Muscle of arm (tissue), 12 donors: ENCODE data around the gene FUNDC2. TPM values are rescaled to one million over a fixed set of nuclear protein-coding genes. Genes with fewer than 3 reads are reported as not detected.
A peak's percentile ranks its signal among the peaks of the same experiment; 100 is the strongest.

Experiments
- DNase-seq: peaks from one replicate; pipeline ENCODE4 v3.0.0-alpha.2; 2013
- polyA plus RNA-seq, 12 donors: library from polyadenylated mRNA; unstranded; fragments of 120-200 nt; gene quantifications; one replicate each; pipeline ENCODE4 v1.2.1, GENCODE V29; 2013; ENCODE audit not compliant: insufficient read length in 12 of 12

The FUNDC2 gene
- polyA plus RNA-seq, 12 donors: 97.6 to 157 (median 139) TPM; not detected in 1

DNA sequence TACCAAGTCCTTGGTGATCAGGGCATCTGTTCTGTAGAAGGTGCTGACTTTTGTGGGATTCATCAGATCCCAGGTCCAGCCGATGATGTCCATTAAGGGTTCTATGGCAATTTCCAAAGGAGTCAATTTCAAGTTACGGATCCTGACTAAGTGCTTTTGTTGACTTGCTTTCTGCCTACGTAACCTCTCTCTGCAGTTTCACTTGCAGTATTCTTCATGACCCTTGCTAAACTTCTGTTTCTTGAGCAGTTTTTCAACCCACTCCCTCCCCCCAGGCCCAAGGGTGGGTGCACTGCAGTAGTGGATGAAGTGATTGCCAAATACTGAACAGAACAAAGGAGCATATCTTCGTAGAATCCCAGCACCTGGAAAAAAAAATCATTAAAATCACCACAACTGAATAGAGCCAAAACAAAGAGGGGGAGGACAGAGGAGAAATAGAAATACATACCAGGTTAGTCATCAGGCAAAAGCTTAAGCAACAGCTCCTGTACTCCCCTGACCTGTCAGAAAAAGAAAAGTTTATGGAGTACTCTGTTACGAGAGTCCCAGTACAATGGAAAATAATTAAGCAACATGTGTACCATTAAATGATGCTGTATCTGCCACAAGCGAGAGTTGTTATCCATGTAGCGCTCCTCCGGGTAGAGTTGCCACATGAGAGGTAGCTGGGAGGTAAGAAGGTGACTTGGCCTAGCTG, 38.5 kb downstream of the FUNDC2 start:
- DNase-seq: no peak

DNA sequence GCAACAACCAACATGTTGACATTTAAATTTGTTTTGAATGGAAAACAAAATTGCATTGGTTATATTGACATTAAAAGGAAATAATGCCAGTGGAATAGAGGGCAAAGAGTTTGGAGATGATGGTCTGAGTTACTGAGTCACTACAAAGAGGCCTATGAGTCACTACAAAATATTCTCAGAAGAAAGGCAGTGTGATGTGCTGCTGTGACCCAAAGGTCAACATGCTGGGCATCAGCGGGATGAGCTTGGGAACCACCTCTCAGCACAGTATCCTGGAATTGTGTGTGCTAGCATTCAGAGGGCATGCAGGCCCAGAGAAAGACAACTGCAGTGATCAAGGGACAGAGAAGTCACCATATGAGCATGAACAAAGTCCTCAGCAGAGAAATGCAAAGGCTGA, 41.5 kb downstream of the FUNDC2 start:
- DNase-seq: no peak

DNA sequence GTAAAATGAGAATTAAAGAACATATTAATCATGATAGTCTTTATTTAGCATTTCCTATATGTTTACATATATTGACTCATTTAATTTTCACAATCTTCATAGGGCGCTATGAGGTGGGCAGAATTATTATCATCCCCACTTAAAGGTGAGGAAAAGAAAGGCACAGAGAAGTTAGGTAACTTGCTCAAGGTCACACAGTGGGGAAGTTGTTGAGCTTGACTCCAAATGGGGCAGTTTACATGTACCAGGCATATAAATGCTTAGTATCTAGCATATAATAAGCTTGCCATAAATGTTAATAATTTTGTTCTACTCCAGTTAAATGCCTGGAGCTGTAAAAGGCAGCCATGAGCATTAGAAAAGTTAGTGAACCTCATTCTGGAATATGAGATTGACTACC, 42.8 kb downstream of the FUNDC2 start:
- no peak for DNase-seq

DNA sequence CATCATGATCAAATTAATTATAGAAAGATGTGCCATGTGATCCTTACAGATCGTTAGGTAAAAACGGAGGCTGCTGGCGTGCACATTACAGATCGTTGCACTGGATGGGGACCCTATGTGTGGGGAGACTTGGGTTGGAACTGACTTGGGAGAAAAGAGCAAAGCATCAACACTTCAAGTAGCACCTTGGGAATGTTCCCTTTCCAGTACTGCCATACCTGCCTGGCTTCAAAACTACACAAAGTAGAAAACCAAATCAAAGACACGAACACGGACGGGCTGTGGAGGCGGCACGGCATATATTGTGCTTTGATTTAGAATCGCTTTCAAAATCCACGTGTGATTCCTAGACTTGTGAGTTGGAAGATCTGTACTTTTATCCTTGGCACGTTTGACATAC, 43.4 kb downstream of the FUNDC2 start:
- no peak for DNase-seq

DNA sequence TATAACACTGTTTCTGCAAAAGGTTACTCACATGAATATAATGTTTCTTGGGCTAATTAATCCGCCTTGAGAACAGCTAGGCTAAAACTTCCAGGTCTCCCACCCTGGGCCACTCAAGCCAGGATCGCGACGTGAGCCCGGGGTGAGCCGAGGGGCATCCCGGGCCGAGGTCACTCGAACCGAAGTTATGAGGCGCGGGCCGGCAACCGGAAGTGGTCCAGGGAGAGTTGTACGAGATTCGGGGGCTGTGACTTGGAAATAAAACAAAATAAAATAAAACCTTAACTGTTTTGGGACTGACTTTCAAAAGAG, 44.0 kb downstream of the FUNDC2 start:
- DNase-seq: peak; percentile 24

DNA sequence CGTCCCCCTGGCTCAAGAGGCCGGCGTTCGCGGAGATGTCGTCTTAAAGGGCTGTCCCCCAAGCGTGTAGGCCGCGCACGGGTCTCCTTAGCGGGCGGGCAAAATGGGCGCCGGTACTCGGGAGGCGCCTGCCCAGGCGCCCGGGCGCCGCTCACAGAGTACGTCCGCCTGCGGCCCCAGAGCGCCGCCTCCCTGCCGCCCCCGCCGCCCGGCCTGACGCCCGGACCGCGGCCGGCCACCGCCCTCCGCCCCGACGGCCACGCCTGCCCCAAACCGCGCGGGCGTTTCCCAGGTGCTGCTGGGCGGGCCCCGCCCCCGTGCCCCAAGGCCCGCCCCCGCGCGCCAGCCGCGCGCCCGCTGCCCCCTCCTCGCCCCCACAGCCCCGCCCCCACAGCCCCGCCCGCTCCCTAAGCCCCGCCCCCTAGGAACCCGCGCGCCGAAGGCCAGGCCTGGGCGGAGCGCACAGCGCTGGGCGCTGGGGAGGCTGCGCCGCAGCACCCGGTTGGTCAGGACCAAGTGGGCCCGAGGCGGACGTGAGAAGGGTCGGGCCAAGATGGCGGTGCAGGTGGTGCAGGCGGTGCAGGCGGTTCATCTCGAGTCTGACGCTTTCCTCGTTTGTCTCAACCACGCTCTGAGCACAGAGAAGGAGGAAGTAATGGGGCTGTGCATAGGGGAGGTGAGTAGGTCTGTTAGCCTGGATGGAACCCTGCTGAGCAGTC, 44.5 kb downstream of the FUNDC2 start, which contains the start of the genes BRCC3, CMC4 and MTCP1:
BRCC3 (plus strand) TSS at position 534 of the 719 bp plus-strand sequence; CDS start at position 554, 20 bp downstream.
CMC4 (minus strand) TSS at position 162 of the 719 bp plus-strand sequence. CDS start 7,113 bp downstream, outside the sequence.
MTCP1 (minus strand) TSS at position 162 of the 719 bp plus-strand sequence. CDS start 5,126 bp downstream, outside the sequence.
- peak; percentile 69 for DNase-seq

DNA sequence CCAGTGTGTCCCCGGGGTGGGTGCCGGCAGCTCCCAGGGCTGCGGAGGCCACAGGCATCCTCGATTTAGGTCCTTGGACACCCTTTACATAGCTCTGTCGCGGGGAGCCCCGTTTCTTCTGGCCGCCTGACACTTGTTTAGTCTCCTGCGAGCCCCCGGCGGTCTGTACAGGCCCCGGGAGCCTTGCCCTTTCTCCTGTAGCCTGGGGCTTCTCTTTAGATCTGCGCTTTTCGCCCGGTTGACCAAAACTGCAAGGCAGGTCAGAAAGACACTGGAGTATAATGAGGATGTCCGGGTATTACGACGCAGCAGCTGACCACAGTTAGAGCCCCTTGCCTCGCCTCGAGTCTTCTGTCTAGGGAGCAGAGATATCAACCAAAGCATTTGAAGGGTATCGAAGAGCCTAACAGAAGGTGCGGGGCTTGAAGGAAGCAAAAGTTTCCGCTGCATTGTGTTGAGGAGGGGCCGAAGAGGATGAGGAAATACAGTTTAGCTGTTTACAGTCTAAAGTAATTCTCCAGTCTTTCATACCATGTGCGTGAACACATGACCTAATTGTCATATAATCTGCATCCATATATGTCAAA, 45.1 kb downstream of the FUNDC2 start:
- peak; percentile 19 for DNase-seq

DNA sequence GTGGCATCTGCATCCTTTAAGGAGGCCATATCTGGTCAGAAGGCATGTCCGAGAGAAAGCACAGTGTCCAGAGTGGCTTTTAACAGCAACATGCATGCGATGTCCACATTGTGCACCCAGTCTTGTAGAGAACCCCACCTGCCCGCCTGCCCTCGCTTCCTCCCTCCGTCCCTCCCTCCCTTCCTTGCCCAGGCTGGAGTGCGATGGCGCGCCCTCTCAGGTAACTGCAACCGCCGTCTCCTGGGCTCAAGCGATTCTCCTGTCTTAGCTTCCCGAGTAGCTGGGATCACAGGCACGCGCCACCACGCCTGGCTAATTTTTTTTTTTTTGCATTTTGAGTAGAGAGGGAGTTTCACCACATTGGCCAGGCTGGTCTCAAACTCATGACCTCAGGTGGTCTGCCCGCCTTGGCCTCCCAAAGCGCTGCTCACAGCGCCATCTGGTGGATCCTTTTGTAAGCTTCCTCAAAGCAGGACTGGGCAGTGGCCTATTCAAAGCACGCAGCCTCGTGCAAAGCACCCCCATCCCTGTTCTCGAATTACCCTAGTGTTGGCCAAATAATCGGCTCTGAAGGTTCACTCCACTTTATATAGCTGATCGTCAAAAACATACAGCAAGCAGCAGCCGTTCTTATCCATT, 59.7 kb downstream of the FUNDC2 start:
- DNase-seq: peak; percentile 20

DNA sequence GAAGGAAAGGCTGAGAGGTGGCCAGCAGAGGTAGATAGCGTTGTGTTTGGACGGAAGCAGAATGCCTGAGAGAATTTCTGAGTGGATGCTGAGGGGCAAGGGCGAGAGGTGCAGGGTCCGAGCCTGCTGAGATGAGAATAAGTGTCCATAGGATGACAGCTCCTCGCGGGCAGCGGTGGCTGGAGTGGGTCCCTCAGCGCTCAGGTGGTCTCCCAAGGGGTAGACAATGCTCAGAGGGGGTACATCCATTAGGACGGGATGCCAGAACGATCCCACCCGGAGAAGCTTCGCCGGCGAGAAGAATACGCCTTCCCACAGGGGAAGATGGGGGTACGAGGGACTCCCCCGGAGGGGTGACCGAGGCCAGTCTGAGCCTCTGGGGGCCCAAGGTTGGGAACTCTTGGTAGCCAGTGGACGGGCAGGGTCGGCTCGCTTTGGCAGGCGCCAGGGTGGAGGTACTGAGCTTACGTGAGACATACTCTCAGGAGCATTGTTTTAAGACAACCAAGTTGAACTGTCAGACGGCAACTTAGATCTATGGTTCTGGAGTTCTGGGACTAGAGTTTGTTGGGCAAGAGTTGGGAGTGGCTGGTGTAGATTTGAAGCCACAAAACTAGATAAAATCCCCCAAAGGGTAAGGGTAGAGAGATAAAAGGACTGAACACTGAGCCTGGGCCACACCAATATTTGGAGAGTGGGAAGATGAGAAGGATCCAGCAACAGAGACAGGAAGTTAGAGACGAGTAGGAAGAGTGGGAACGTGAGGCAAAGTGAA, 60.5 kb downstream of the FUNDC2 start:
- no peak for DNase-seq

DNA sequence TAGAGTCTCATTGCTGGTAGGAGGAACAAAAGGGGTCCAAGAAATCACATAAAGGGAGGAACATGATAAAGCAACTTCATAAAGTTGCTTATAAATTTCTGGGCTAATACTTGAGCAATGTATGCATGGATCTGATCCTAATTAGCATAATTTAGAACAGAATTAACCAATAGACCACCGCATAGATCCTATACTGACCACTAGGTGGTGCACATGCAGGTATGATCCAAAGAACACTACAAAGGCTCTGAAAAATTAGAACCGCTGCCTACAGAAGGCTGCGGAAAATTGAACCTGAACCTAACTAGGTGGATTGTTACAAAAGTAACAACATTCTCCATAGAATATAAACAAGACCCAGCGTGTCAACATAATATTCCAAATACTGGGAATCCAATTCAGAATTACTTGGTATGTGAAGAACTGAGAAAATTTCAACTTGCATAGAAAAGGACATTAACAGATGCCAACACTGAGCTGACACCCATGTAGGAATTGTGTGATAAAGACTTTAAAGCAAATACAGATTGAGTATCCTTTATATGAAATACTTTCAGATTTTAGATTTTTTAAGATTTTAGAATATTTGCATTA, 67.9 kb downstream of the FUNDC2 start:
- no peak for DNase-seq

DNA sequence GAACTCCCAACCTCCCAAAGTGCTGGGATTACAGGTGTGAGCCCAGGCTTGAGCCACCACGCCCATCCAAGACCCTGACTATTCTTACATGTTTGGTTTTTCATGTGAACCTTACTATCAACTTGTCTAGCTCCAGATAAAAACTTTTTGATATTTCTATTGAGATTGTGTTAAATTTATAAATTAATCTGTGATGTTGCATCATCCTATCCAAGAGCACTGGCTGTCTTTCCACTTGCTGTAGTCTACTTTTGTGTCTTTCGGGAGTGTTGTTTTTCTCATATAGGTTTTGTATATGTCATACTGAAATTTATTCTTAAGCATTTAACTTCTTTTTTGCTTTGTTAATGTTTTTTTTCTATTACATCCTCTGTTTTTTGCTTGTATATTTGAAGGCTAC, 79.3 kb downstream of the FUNDC2 start:
- DNase-seq: no peak

DNA sequence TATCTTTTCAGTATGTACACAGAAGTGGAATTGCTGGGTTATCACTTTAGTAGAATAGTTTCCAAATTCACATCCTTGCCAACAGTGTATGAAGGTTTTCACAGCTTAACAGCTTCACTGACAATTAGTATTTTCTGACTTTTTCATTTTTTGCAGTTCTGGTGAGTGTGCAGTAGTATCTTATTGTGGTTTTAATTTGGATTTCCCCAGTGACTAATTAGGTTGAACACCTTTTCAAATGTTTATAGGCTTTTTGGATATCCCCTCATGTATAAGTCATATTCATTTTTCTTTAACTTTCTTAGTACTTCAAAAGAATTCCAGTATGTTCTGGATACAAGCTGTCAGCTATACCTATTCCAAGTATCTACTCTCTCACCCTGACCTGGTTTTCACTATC, 81.8 kb downstream of the FUNDC2 start:
- DNase-seq: no peak

Other genes starting within 250 kb of the FUNDC2 start
- 10 to 100 TPM in 11 of 12 donors, not detected in 1; 13.0 to 51.0 (median 19.6) TPM for gene MPP1, start 221.4 kb upstream of the FUNDC2 start, polyA plus RNA-seq
- gene SMIM9, start 192.2 kb upstream of the FUNDC2 start, polyA plus RNA-seq: not detected
- gene F8A1, start 140.5 kb upstream of the FUNDC2 start, polyA plus RNA-seq: 10 to 100 TPM in 6 of 12 donors, 1 to 10 TPM in 5, not detected in 1; 6.1 to 29.8 (median 10.6) TPM
- gene F8, start 4.1 kb upstream of the FUNDC2 start, polyA plus RNA-seq: 1 to 10 TPM in 11 of 12 donors, not detected in 1; 1.8 to 8.4 (median 5.4) TPM
- gene CMC4, start 44.3 kb downstream of the FUNDC2 start, polyA plus RNA-seq: 10 to 100 TPM in 2 of 12 donors, 1 to 10 TPM in 9, not detected in 1; 4.7 to 14.1 (median 8.0) TPM
- 10 to 100 TPM in 10 of 12 donors, not detected in 2; 13.2 to 21.0 (median 17.5) TPM for gene MTCP1, start 44.3 kb downstream of the FUNDC2 start, polyA plus RNA-seq
- gene BRCC3, start 44.7 kb downstream of the FUNDC2 start, polyA plus RNA-seq: 10 to 100 TPM in 11 of 12 donors, not detected in 1; 15.4 to 19.8 (median 17.3) TPM
- 10 to 100 TPM in 11 of 12 donors, not detected in 1; 37.9 to 79.7 (median 73.4) TPM for gene VBP1, start 189.6 kb downstream of the FUNDC2 start, polyA plus RNA-seq
- gene RAB39B, start 237.6 kb downstream of the FUNDC2 start, polyA plus RNA-seq: under 1 TPM in 10 of 12 donors, not detected in 2; 0.39 to 0.72 (median 0.49) TPM